Gastrocnemius medialis (tissue), 4 donors: ENCODE results near the gene FAM219A. TPM values are rescaled to one million over a fixed set of nuclear protein-coding genes. Genes with fewer than 3 reads are reported as not detected.

ENCODE experiments used
- ATAC-seq, 2 donors: fragments of 150-250 bp; one replicate each; pipeline ENCODE4 v1.9.1; 2016
- DNase-seq, 2 donors: peaks; one replicate each; pipeline ENCODE4 v3.0.0-alpha.2; 2019
- H3K27ac ChIP-seq, 4 donors: fragments of 200-600 bp; sonication (generic); 1 replicate in 1 of 4; 2 replicates in 3 of 4; pipeline ENCODE4 v1.5.1; 2016 to 2018; ENCODE audit warnings: mild to moderate bottlenecking in 2 of 4, moderate library complexity in 1 of 4
- H3K27me3 ChIP-seq, 3 donors: fragments of 200-600 bp; sonication (generic) in 2 of 3; 1 replicate in 1 of 3; 2 replicates in 2 of 3; pipeline versions ENCODE4 v1.5.1 to v1.6.0; 2016 to 2019; ENCODE audit warnings: mild to moderate bottlenecking in 1 of 3, moderate library complexity in 1 of 3
- H3K36me3 ChIP-seq, 2 donors: fragments of 200-600 bp; sonication (generic) in 1 of 2; one replicate each; pipeline ENCODE4 v1.5.1; 2017 to 2018
- H3K4me1 ChIP-seq, 2 donors: fragments of 200-600 bp; sonication (generic) in 1 of 2; one replicate each; pipeline ENCODE4 v1.5.1; 2016 to 2017; ENCODE audit warnings: mild to moderate bottlenecking in 2 of 2
- H3K4me3 ChIP-seq, 4 donors: fragments of 200-600 bp; sonication (generic) in 3 of 4; 1 replicate in 1 of 4; 2 replicates in 3 of 4; pipeline ENCODE4 v1.5.1; 2016 to 2019; ENCODE audit warnings: mild to moderate bottlenecking in 2 of 4
- H3K9me3 ChIP-seq, 3 donors: fragments of 200-600 bp; sonication (generic) in 2 of 3; 1 replicate in 1 of 3; 2 replicates in 2 of 3; pipeline ENCODE4 v1.5.1; 2016 to 2019
- CTCF ChIP-seq, 5 experiments: fragments of 450-650 bp in 3 of 5; fragments of 200-600 bp in 2 of 5; sonication (generic) in 2 of 5; IDR thresholded peaks in 4 of 5; conservative IDR thresholded peaks in 1 of 5; 1 replicate in 4 of 5; 2 replicates in 1 of 5; pipeline ENCODE4 v1.5.1; 2016 to 2019; ENCODE audit warnings: antibody characterized with exemption in 5 of 5, mild to moderate bottlenecking in 3 of 5, moderate library complexity in 3 of 5
- POLR2A ChIP-seq, 2 donors: fragments of 450-650 bp; IDR thresholded peaks; one replicate each; pipeline ENCODE4 v1.6.1; 2017; ENCODE audit warnings: antibody characterized with exemption in 2 of 2, mild to moderate bottlenecking in 2 of 2, moderate library complexity in 2 of 2
- in situ Hi-C, 4 donors: fragments of 200-750 bp; cut with MboI; loops; one replicate each; pipeline versions ENCODE4 v1.15.0 to v1.8.0; 2017; ENCODE audit warnings: low sequenced_read_pairs in 4 of 4
- intact Hi-C: fragments of 100-400 bp; cut with DNase I; formaldehyde crosslinking; loops from one replicate; pipeline ENCODE4 v1.15.1; 2023; ENCODE audit warnings: low total_unique reads
- total RNA-seq, 4 donors: library from RNA; depleted of rRNA; stranded (reverse); fragments of >200 nt; gene quantifications; one replicate each; pipeline versions ENCODE4 v1.1.0 to v1.2.3, GENCODE V29; 2016

Gene FAM219A
- total RNA-seq, 4 donors from 2014 or later, result 29.5 to 58.4 (median 41.8) TPM

GRCh38 chr9:34399729-34400128 lies 58.6 kb downstream of the FAM219A start:
- TF ChIP-seq POLR2A (IDR thresholded peaks at IDR 0.05) (no peak), CTCF (IDR thresholded peaks at IDR 0.05 in 4 of 5, conservative IDR thresholded peaks at IDR 0.05 in 1 of 5) (no peak)
- no peak for ATAC-seq
- Histone ChIP-seq H3K27ac (no peak overlapping the region), H3K36me3 (peaks cover 0 to 52% of the 10 kb centered on the region in 2 donors), H3K4me3 (no peak overlapping the region), H3K27me3 (no peaks in the 10 kb centered on the region), H3K4me1 (peaks cover 0 to 3% of the 10 kb centered on the region in 2 donors), H3K9me3 (no peaks in the 10 kb centered on the region)
- no peak for DNase-seq
- intact Hi-C loops, result loop anchor here (5.0 kb wide), 1 partner anchor 193 kb away; no protein-coding TSS in a partner anchor
- in situ Hi-C loops, result loop anchor here (10.0 kb wide), 2 partner anchors 95 to 205 kb away; no protein-coding TSS in a partner anchor

- in situ Hi-C loops, result no loop called here
- H3K4me1 ChIP-seq, result peaks cover 0 to 3% of the 10 kb centered on the region in 2 donors
- TF ChIP-seq POLR2A (IDR thresholded peaks at IDR 0.05) (no peak), CTCF (IDR thresholded peaks at IDR 0.05 in 4 of 5, conservative IDR thresholded peaks at IDR 0.05 in 1 of 5) (no peak)
- H3K27me3 ChIP-seq, result no peaks in the 10 kb centered on the region
- ATAC-seq (no peak), DNase-seq (no peak)
- H3K36me3 ChIP-seq, result peaks cover 0 to 52% of the 10 kb centered on the region in 2 donors
- no peak overlapping the region for H3K27ac ChIP-seq
- intact Hi-C loops, result no loop called here
- H3K9me3 ChIP-seq, result no peaks in the 10 kb centered on the region
- H3K4me3 ChIP-seq, result no peak overlapping the region
These were observed 59.5 kb downstream of the FAM219A start for GRCh38 chr9:34398875-34399274.

GRCh38 chr9:34396276-34397214 lies 61.8 kb downstream of the FAM219A start:
- no peaks in the 10 kb centered on the region for H3K27me3 ChIP-seq
- DNase-seq (no peak), ATAC-seq (no peak)
- TF ChIP-seq CTCF (IDR thresholded peaks at IDR 0.05 in 4 of 5, conservative IDR thresholded peaks at IDR 0.05 in 1 of 5) (no peak), POLR2A (IDR thresholded peaks at IDR 0.05) (no peak)
- H3K9me3 ChIP-seq, result no peaks in the 10 kb centered on the region
- H3K4me3 ChIP-seq, result no peak overlapping the region
- in situ Hi-C loops (no loop called here), intact Hi-C loops (no loop called here)
- H3K27ac ChIP-seq, result no peak overlapping the region
- no peaks in the 10 kb centered on the region for H3K4me1 ChIP-seq
- H3K36me3 ChIP-seq, result peaks cover 0 to 29% of the 10 kb centered on the region in 2 donors

- in situ Hi-C loops, result no loop called here
- intact Hi-C loops, result no loop called here
- TF ChIP-seq CTCF (IDR thresholded peaks at IDR 0.05 in 4 of 5, conservative IDR thresholded peaks at IDR 0.05 in 1 of 5) (no peak), POLR2A (IDR thresholded peaks at IDR 0.05) (no peak)
- no peaks in the 10 kb centered on the region for H3K9me3 ChIP-seq
- H3K36me3 ChIP-seq, result no peaks in the 10 kb centered on the region
- H3K27me3 ChIP-seq, result no peaks in the 10 kb centered on the region
- H3K27ac ChIP-seq, result no peak overlapping the region
- DNase-seq (no peak), ATAC-seq (peak in 1 of 2 donors; percentile 48)
- no peak overlapping the region for H3K4me3 ChIP-seq
- no peaks in the 10 kb centered on the region for H3K4me1 ChIP-seq
These were observed 65.9 kb downstream of the FAM219A start for GRCh38 chr9:34392511-34392910.
